GM10847 (cell line): ENCODE results near the gene ATP6V1F.

Source experiments
- POLR2A ChIP-seq: IDR thresholded peaks from 2 replicates; pipeline ENCODE4 v1.6.1; 2011; ENCODE audit not compliant: insufficient read length; ENCODE audit errors: extremely low read depth

Gene ATP6V1F

DNA sequence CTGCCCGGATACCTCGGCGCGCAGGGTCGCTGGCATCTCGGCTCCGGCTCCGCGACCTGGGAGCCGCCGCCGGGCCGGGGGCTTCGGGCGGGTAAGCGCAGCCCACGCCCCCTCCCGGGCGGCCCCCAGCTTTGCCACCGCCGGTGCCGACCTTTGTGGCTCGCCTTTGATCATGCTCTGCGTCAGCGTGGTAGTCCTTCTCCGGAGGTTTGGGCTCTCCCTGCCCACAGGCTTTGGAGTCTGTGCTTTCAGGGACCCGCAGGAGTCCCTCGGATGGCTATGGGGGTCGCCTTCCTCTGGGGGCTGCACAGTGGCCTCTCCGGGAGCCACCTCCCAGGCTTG is 7.3 kb downstream of the ATP6V1F start:
- no peak for TF ChIP-seq POLR2A

- no peak for TF ChIP-seq POLR2A
Observed at GRCh38 chr7:128871050-128871449, 8.4 kb downstream of the ATP6V1F start.

DNA sequence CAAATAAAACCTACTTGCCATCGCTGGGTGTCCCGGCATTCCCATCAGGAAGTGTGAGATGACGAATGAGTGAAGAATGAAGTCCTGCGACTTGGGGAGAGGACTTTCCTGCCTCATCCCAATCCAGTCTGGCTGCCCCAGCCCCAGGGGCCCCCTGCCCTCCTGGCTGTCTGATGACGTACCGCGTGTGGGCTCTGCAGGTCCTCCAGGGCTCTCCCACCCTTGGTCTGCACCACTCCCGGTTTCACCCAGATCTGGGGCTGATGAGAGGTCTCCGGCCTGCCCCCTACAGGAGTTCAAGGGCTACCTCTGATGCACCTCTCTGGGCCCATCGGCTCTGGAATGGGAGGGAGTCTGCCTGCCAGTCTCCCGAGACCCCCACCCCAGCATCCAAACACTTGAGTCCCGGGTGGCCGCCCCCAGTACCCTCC is 9.8 kb downstream of the ATP6V1F start:
- TF ChIP-seq POLR2A = no peak

DNA sequence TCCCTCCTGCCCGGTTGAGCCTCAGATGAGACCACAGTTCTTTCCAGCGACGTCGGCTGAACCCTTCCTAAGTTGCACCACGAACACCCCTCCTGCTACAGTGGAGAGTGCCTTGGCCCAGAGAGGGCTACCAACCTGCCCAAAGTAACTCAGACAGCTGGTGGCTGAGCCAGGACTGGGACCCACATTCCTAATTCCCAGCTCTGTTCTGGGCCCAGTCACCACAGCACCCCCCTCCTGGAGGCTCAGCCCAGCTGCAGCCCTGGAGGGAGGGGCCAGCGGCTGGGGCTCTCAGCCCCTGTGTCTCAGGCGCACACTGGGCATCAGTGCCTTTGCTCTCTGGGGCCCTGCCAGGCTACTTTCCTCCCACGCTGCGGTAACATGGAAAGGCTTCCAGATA is 10.6 kb downstream of the ATP6V1F start:
- TF ChIP-seq POLR2A = no peak

- no peak for TF ChIP-seq POLR2A
Observed at GRCh38 chr7:128874140-128875031, 11.7 kb downstream of the ATP6V1F start.

GRCh38 chr7:128875523-128875948 is 12.9 kb downstream of the ATP6V1F start:
- no peak for TF ChIP-seq POLR2A

- TF ChIP-seq POLR2A = no peak
Observed at GRCh38 chr7:128876127-128876526, 13.5 kb downstream of the ATP6V1F start.

DNA sequence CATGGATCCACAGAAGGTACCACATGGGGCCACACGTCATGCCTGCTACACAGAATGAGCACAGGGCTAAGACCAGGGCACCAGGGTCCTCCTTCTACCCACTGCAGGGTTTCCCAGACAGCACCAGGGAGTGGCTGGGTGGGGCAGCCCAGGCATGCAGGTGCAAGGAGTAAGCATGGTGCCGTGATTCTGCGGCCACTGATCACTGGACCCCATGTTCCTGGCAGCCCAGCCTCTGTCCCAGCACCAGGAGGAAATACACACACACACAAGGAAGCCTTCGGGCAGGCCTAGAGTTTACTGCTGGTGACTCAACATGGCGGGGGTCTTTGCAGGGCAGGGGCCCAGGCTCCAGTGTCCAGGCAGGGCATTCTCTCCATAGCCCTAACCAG is 13.9 kb downstream of the ATP6V1F start:
- no peak for TF ChIP-seq POLR2A

DNA sequence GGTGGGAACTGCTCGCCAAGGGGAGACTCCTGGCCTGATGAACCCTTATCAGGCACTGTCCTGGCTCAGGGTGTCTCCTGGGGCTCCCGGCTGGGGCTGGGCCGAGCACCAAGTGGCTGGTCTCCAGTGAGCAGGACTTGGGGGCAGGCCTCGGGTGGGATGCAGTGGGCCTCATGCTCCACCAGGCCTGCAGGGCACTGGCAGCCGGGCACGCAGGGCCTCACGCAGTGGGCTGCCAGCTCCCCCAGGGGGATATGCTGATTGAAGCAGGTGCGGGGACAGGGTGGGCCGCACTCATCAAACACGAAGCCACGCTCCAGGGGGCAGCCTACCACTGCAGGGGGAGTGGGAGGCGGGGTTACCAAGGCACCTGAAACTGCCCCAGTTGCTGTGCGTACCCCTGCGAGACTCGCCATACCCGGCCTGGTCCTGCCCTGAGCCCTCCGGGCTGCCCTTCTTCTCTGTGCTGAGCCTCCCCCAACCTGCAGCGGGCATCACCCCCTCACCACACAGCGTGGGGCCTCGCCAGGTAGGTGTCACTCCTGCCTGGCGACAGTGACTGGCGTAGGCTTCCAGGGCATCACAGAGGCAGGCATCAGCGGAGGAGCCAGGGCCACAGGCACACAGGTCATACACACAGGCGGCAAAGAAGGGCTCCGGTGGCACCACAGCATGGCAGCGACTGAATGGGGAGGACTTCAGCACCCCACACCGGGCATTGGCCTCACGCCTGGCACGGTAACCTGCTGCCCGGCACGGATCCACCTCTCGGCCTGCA is 14.5 kb downstream of the ATP6V1F start:
- TF ChIP-seq POLR2A = no peak

DNA sequence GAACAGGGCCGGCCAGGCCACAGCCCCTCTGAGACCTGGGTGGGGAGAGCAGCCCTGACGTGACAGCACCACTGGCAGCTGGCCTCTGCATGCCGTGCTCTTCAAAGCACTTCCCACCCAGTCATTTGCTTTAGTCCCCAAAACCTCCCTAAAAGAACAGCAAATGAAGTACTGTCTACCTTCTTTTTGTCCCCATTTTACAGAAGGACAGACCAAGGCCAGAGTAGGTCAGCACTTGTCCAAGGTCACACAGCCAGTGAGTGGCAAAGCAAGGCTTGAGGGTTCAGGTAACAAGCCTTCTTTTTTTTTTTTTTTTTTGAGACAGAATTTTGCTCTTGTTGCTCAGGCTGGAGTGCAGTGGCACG is 15.1 kb downstream of the ATP6V1F start:
- TF ChIP-seq POLR2A = no peak

DNA sequence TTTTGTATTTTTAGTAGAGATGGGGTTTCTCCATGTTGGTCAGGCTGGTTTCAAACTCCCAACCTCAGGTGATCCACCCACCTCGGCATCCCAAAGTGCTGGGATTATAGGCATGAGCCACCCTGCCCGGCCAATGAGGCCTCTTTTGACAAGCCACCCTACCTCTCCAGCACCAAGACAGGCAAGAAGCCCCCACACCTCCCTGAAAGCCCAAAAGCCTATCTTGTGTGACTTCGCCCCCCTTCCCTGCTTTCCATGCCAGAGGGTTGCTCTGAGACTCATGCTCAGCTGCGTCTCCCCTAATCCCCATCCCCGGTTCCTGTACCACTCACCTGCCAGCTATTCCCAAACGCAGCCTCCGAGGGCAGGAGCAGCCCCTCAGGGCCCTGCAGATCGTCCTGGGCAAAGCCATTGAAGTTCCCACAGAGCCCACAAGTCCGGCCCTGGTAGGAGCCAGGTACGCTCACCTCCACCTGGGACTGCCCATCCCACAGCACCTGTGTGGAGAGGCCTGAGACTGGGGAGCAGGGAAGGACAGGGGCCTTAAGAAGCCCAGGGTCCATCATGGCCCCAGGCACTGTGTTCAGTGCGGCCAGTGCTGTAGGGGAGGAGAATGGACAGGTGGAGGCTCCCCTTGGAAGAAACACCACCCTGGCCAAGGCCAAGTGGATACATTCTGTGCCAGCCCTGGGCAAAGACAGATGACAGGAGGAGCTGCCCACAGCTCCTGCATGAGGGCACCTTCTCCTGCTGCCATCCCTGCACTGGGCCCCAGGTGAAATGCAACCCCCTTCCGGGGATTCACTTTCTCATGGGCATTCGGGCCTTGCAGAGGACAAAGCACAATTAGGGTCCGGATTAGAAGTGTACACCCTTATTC is 15.8 kb downstream of the ATP6V1F start:
- no peak for TF ChIP-seq POLR2A

DNA sequence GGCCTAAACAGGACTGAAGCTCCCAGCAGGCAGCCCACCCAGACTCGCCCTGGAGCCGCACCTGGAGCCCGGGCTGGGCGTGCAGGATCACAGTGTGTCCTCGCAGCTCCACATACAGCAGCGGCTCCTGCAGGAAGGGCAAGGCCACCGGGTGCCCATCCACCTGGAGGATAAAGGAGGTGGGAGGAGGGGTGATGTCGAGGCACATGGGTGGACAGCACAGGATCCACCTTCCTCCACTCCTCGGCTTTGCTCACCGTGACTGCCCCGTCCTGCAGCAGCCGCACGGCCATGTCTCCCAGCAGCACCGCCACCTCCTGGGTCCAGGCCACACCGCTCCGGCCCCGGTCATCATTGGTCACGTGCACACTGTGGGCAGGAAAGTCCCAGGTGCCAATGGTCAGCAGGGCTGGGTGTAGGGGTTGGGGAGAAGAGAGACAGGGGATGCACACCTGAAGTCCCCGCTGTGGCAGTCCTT is 16.8 kb downstream of the ATP6V1F start:
- TF ChIP-seq POLR2A = no peak

- TF ChIP-seq POLR2A = no peak
Observed at GRCh38 chr7:128879939-128880746, 17.5 kb downstream of the ATP6V1F start.

GRCh38 chr7:128880791-128881457 is 18.3 kb downstream of the ATP6V1F start:
- no peak for TF ChIP-seq POLR2A
